ENCODE results near the gene OR10D3. TPM values are rescaled to one million over a fixed set of nuclear protein-coding genes. Genes with fewer than 3 reads are reported as not detected.

OR10D3 gene
- total and polyA plus RNA-seq, 8 donors = not detected

DNA sequence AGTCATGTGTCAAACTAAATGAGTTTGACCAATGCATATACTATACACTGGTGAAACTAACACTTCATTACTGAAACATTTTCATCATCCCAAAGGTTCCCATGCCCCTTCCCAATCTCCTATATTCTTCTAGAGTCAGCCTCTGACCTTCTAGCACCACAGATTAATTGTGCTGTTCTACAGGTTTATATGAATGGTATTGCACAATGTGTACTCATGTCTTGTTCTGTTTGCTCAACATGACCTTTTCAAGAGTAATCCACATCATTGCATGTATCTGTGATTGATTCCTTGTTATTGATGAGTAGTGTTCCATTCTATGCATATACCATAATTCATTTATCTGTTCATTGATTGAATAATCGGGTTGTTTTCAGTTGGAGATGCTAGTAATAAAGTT lies 50.2 kb downstream of the OR10D3 start:
- H3K27ac ChIP-seq = no peak overlapping the region

More for the DNA sequence above, 50.2 kb downstream of the OR10D3 start:
- TF ChIP-seq, protein P1, sequence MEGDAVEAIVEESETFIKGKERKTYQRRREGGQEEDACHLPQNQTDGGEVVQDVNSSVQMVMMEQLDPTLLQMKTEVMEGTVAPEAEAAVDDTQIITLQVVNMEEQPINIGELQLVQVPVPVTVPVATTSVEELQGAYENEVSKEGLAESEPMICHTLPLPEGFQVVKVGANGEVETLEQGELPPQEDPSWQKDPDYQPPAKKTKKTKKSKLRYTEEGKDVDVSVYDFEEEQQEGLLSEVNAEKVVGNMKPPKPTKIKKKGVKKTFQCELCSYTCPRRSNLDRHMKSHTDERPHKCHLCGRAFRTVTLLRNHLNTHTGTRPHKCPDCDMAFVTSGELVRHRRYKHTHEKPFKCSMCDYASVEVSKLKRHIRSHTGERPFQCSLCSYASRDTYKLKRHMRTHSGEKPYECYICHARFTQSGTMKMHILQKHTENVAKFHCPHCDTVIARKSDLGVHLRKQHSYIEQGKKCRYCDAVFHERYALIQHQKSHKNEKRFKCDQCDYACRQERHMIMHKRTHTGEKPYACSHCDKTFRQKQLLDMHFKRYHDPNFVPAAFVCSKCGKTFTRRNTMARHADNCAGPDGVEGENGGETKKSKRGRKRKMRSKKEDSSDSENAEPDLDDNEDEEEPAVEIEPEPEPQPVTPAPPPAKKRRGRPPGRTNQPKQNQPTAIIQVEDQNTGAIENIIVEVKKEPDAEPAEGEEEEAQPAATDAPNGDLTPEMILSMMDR (IDR thresholded peaks at IDR 0.05) = no peak
- H3K4me1 ChIP-seq = no peaks in the 10 kb centered on the region
- DNase-seq (no peak), ATAC-seq (no peak)
- no peaks in the 10 kb centered on the region for H3K27me3 ChIP-seq
- H3K9me3 ChIP-seq = no peaks in the 10 kb centered on the region
- no peak overlapping the region for H3K4me3 ChIP-seq
- intact Hi-C loops (cut with DNase I) = no loop called here
- no peaks in the 10 kb centered on the region for H3K36me3 ChIP-seq

Other genes with a start within 250 kb of the OR10D3 start
- not detected for gene OR4D5, start 243.7 kb upstream of the OR10D3 start, total RNA-seq
- not detected for gene OR4D5, start 243.7 kb upstream of the OR10D3 start, polyA plus RNA-seq (ENCODE audit: insufficient read length in 6 of 6)
- gene OR6T1, start 239.5 kb upstream of the OR10D3 start, total RNA-seq = not detected
- not detected for gene OR6T1, start 239.5 kb upstream of the OR10D3 start, polyA plus RNA-seq (ENCODE audit: insufficient read length in 6 of 6)
- not detected for gene OR10S1, start 205.6 kb upstream of the OR10D3 start, total RNA-seq
- gene OR10S1, start 205.6 kb upstream of the OR10D3 start, polyA plus RNA-seq (ENCODE audit: insufficient read length in 6 of 6) = not detected
- gene OR10G6, start 188.2 kb upstream of the OR10D3 start, total RNA-seq = not detected
- not detected for gene OR10G6, start 188.2 kb upstream of the OR10D3 start, polyA plus RNA-seq (ENCODE audit: insufficient read length in 6 of 6)
- gene OR10G4, start 170.3 kb upstream of the OR10D3 start, total RNA-seq = not detected
- gene OR10G4, start 170.3 kb upstream of the OR10D3 start, polyA plus RNA-seq (ENCODE audit: insufficient read length in 6 of 6) = not detected
- not detected for gene OR10G9, start 160.3 kb upstream of the OR10D3 start, total RNA-seq
- not detected for gene OR10G9, start 160.3 kb upstream of the OR10D3 start, polyA plus RNA-seq (ENCODE audit: insufficient read length in 6 of 6)
- gene OR10G8, start 156.5 kb upstream of the OR10D3 start, total RNA-seq = not detected
- gene OR10G8, start 156.5 kb upstream of the OR10D3 start, polyA plus RNA-seq (ENCODE audit: insufficient read length in 6 of 6) = not detected
- not detected for gene OR10G7, start 142.0 kb upstream of the OR10D3 start, total RNA-seq
- not detected for gene OR10G7, start 142.0 kb upstream of the OR10D3 start, polyA plus RNA-seq (ENCODE audit: insufficient read length in 6 of 6)
- 10 to 100 TPM; 33.7 to 43.5 TPM for gene VWA5A, start 67.9 kb upstream of the OR10D3 start, total RNA-seq
- gene VWA5A, start 67.9 kb upstream of the OR10D3 start, polyA plus RNA-seq (ENCODE audit: insufficient read length in 6 of 6) = 10 to 100 TPM; 13.7 to 18.1 (median 16.5) TPM
- gene OR8G1, start 57.8 kb downstream of the OR10D3 start, total RNA-seq = not detected
- under 1 TPM in 1 of 6 donors, not detected in 5; 0.04 TPM for gene OR8G1, start 57.8 kb downstream of the OR10D3 start, polyA plus RNA-seq (ENCODE audit: insufficient read length in 6 of 6)
- gene OR8G5, start 73.0 kb downstream of the OR10D3 start, total RNA-seq = not detected
- not detected for gene OR8G5, start 73.0 kb downstream of the OR10D3 start, polyA plus RNA-seq (ENCODE audit: insufficient read length in 6 of 6)
- gene OR8D1, start 130.6 kb downstream of the OR10D3 start, total RNA-seq = not detected
- not detected for gene OR8D1, start 130.6 kb downstream of the OR10D3 start, polyA plus RNA-seq (ENCODE audit: insufficient read length in 6 of 6)
- gene OR8D2, start 136.9 kb downstream of the OR10D3 start, total RNA-seq = not detected
- not detected for gene OR8D2, start 136.9 kb downstream of the OR10D3 start, polyA plus RNA-seq (ENCODE audit: insufficient read length in 6 of 6)
- gene OR8B2, start 201.2 kb downstream of the OR10D3 start, total RNA-seq = not detected
- gene OR8B2, start 201.2 kb downstream of the OR10D3 start, polyA plus RNA-seq (ENCODE audit: insufficient read length in 6 of 6) = not detected
- gene OR8B3, start 215.7 kb downstream of the OR10D3 start, total RNA-seq = not detected
- not detected for gene OR8B3, start 215.7 kb downstream of the OR10D3 start, polyA plus RNA-seq (ENCODE audit: insufficient read length in 6 of 6)
- gene OR8B4, start 241.5 kb downstream of the OR10D3 start, total RNA-seq = not detected
- gene OR8B4, start 241.5 kb downstream of the OR10D3 start, polyA plus RNA-seq (ENCODE audit: insufficient read length in 6 of 6) = not detected

Data from left lung (tissue), 10 donors.